SH-SY5Y (cell line): ENCODE data around the gene SLF2.

Source experiments
- GATA2 ChIP-seq: IDR thresholded peaks from 2 replicates; pipeline ENCODE4 v1.6.1; 2011; ENCODE audit warnings: mild to moderate bottlenecking, low read depth, low read length
- GATA3 ChIP-seq: IDR thresholded peaks from 2 replicates; pipeline ENCODE4 v1.6.1; 2011; ENCODE audit warnings: low read depth, mild to moderate bottlenecking, low read length, moderate library complexity

SLF2 gene

GRCh38 chr10:101007099-101007711 is 94.4 kb downstream of the SLF2 start:
- no peak for TF ChIP-seq GATA3
- TF ChIP-seq GATA2, result no peak

- TF ChIP-seq GATA2, result no peak
- TF ChIP-seq GATA3, result no peak
Observed at GRCh38 chr10:101007915-101008822, 95.4 kb downstream of the SLF2 start.

GRCh38 chr10:101008823-101009423 is 96.2 kb downstream of the SLF2 start:
- no peak for TF ChIP-seq GATA3
- TF ChIP-seq GATA2, result no peak

GRCh38 chr10:101010329-101010728 is 97.6 kb downstream of the SLF2 start:
- no peak for TF ChIP-seq GATA3
- no peak for TF ChIP-seq GATA2

GRCh38 chr10:101011517-101012423 is 99.0 kb downstream of the SLF2 start:
- TF ChIP-seq GATA3, result no peak
- no peak for TF ChIP-seq GATA2

- TF ChIP-seq GATA3, result no peak
- TF ChIP-seq GATA2, result no peak
Observed at GRCh38 chr10:101012525-101013364, 100.0 kb downstream of the SLF2 start.

- TF ChIP-seq GATA3 (no peak), GATA2 (no peak)
Observed at GRCh38 chr10:101013365-101013825, 100.6 kb downstream of the SLF2 start.

GRCh38 chr10:101014230-101014884 is 101.6 kb downstream of the SLF2 start:
- TF ChIP-seq GATA2 (no peak), GATA3 (no peak)
